CD4-positive, alpha-beta T cell (primary cell): ENCODE data around the gene CCDC12. TPM values are rescaled to one million over a fixed set of nuclear protein-coding genes. Genes with fewer than 3 reads are reported as not detected.

Source experiments
- ATAC-seq: fragments of 200-7000 bp; cut with Tn5 transposase; one replicate; pipeline ENCODE4 v1.10.0; 2022; ENCODE audit warnings: mild to moderate bottlenecking; ENCODE audit not compliant: poor library complexity
- CTCF ChIA-PET: fragments of 350-600 bp; sonication (Branson Sonifier 250); formaldehyde crosslinking; loops from one replicate; lab custom pipeline; 2021; ENCODE audit warnings: antibody characterized with exemption, inconsistent platforms; lab: Charles Lee
- POLR2A ChIA-PET: fragments of 350-600 bp; sonication (Branson Sonifier 250); formaldehyde crosslinking; loops from one replicate; lab custom pipeline; 2021; ENCODE audit warnings: antibody characterized with exemption, inconsistent platforms; lab: Charles Lee
- DNase-seq, 14 experiments: peaks; one replicate each; pipeline ENCODE4 v3.0.0-alpha.2; 2013 to 2020; ENCODE audit warnings: mixed read lengths in 2 of 14
- H3K27ac ChIP-seq, 2 donors: one replicate each; pipeline versions ENCODE4 v1.5.1 to v1.7.0; 2013; ENCODE audit warnings: low read length in 2 of 2, low read depth in 1 of 2, mild to moderate bottlenecking in 1 of 2
- H3K27me3 ChIP-seq, 2 experiments: 1 replicate in 1 of 2; 2 replicates in 1 of 2; pipeline versions ENCODE4 v1.6.1 to v1.7.0; 2013; ENCODE audit warnings: low read length in 2 of 2, control low read depth in 1 of 2, mild to moderate bottlenecking in 1 of 2, moderate library complexity in 1 of 2; ENCODE audit not compliant: insufficient read depth in 2 of 2, control insufficient read depth in 1 of 2
- H3K36me3 ChIP-seq: one replicate; pipeline ENCODE4 v1.6.1; 2013; ENCODE audit warnings: low read length, control low read depth; ENCODE audit not compliant: insufficient read depth
- H3K4me1 ChIP-seq: one replicate; pipeline ENCODE4 v1.6.1; 2013; ENCODE audit warnings: low read length, control low read depth; ENCODE audit not compliant: insufficient read depth
- H3K4me3 ChIP-seq: one replicate; pipeline ENCODE4 v1.5.1; 2013; ENCODE audit warnings: mild to moderate bottlenecking, low read length, moderate library complexity
- H3K9me3 ChIP-seq, 2 experiments: 1 replicate in 1 of 2; 2 replicates in 1 of 2; pipeline versions ENCODE4 v1.6.1 to v1.7.0; 2013; ENCODE audit warnings: low read length in 2 of 2, mild to moderate bottlenecking in 2 of 2, control low read depth in 1 of 2, moderate library complexity in 1 of 2; ENCODE audit not compliant: control insufficient read depth in 1 of 2, insufficient read depth in 1 of 2
- H3K27ac Mint-ChIP-seq: one replicate; pipeline ENCODE4 v1.8.0; 2020; ENCODE audit warnings: mixed read lengths
- H3K27me3 Mint-ChIP-seq: one replicate; pipeline ENCODE4 v1.8.0; 2021; ENCODE audit warnings: mixed read lengths
- H3K36me3 Mint-ChIP-seq: one replicate; pipeline ENCODE4 v1.8.0; 2021; ENCODE audit warnings: low read depth, mixed read lengths
- H3K4me1 Mint-ChIP-seq: one replicate; pipeline ENCODE4 v1.8.0; 2021; ENCODE audit warnings: low read depth, mixed read lengths
- H3K4me3 Mint-ChIP-seq: one replicate; pipeline ENCODE4 v1.8.0; 2020; ENCODE audit warnings: mild to moderate bottlenecking, mixed read lengths
- H3K9me3 Mint-ChIP-seq: one replicate; pipeline ENCODE4 v1.8.0; 2020; ENCODE audit warnings: mixed read lengths
- intact Hi-C, 2 experiments: fragments of 100-400 bp; cut with DNase I in 1 of 2; cut with micrococcal nuclease in 1 of 2; formaldehyde crosslinking; loops; one replicate each; pipeline versions ENCODE4 v1.15.1 to v1.9.0; 2023 to 2025; cut with DNase I, micrococcal nuclease
- total RNA-seq, 174 experiments: library from RNA in 2 of 174; stranded (reverse) in 2 of 174; gene quantifications; one replicate each; pipeline ENCODE4 v1.2.3 and lab custom pipeline; 2021 to 2026
- TF ChIP-seq, protein P1 (sequence below): fragments of 200-600 bp; IDR thresholded peaks from one replicate; pipeline ENCODE4 v1.8.0; 2022; ENCODE audit warnings: antibody characterized with exemption, mild to moderate bottlenecking

Gene CCDC12
- total RNA-seq, 2 experiments from 2014 or later = 57.5 to 59.5 TPM

DNA sequence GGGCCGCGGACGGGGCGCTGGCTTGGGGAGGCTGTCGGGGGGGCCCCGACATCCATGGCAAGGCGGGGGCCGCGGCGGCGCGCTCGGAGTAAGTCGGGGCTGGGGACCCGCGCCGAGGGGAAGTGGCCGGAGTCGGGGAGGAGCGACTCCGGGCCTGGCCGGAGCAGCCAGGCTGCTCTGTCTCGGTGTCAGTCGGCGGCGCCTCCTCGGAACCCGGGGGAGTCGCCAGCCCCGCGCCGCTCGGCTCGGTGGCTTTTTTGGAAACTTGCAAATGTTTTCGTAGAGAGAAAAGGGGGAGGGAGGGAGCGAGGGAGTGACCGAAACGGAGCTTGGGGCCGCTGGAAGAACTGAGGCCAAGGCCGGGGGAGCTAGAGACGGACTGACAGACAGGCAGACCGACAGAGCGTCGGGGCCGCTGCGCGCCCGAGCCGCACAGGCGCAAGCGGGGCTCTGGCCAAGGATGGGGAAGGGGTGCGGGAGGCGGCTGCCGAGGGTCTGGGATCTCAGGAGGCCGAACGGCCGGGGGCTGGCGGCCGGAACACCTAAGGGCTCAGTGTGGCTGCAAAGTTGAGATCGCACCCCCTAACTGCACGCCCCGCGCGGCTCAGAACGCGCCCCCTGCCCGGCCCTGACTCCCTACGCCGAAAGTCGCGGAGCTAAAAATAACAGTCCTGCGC, 94.0 kb downstream of the CCDC12 start:
- Mint-ChIP-seq H3K27me3 (peaks cover 48% of the 10 kb centered on the region), H3K9me3 (no peaks in the 10 kb centered on the region), H3K27ac (no peak overlapping the region), H3K36me3 (no peaks in the 10 kb centered on the region), H3K4me1 (peaks cover 6% of the 10 kb centered on the region), H3K4me3 (peak overlapping the region; percentile 65)
- Histone ChIP-seq H3K4me1 (peaks cover 21% of the 10 kb centered on the region), H3K9me3 (peaks cover 0 to 6% of the 10 kb centered on the region in 2 experiments), H3K36me3 (no peaks in the 10 kb centered on the region), H3K4me3 (peak overlapping the region; percentile 41), H3K27me3 (peaks cover 34% of the 10 kb centered on the region in 2 experiments), H3K27ac (no peak overlapping the region)
- no peak for ATAC-seq
- intact Hi-C loops = no loop called here
- ChIA-PET CTCF (no interaction called here), POLR2A (no interaction called here)
- peak in 1 of 14 experiments; percentile 19 for DNase-seq
- TF ChIP-seq, protein P1, sequence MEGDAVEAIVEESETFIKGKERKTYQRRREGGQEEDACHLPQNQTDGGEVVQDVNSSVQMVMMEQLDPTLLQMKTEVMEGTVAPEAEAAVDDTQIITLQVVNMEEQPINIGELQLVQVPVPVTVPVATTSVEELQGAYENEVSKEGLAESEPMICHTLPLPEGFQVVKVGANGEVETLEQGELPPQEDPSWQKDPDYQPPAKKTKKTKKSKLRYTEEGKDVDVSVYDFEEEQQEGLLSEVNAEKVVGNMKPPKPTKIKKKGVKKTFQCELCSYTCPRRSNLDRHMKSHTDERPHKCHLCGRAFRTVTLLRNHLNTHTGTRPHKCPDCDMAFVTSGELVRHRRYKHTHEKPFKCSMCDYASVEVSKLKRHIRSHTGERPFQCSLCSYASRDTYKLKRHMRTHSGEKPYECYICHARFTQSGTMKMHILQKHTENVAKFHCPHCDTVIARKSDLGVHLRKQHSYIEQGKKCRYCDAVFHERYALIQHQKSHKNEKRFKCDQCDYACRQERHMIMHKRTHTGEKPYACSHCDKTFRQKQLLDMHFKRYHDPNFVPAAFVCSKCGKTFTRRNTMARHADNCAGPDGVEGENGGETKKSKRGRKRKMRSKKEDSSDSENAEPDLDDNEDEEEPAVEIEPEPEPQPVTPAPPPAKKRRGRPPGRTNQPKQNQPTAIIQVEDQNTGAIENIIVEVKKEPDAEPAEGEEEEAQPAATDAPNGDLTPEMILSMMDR = no peak

GRCh38 chr3:46881596-46882376, 94.8 kb downstream of the CCDC12 start:
- H3K27ac ChIP-seq = no peak overlapping the region
- Mint-ChIP-seq H3K9me3 (no peaks in the 10 kb centered on the region), H3K4me1 (peaks cover 6% of the 10 kb centered on the region), H3K4me3 (peak overlapping the region; percentile 77), H3K27me3 (peaks cover 48% of the 10 kb centered on the region), H3K27ac (no peak overlapping the region), H3K36me3 (no peaks in the 10 kb centered on the region)
- POLR2A ChIA-PET = no interaction called here
- H3K27me3 ChIP-seq = peaks cover 34% of the 10 kb centered on the region in 2 experiments
- CTCF ChIA-PET = no interaction called here
- H3K9me3 ChIP-seq = peaks cover 0 to 6% of the 10 kb centered on the region in 2 experiments
- intact Hi-C loops = no loop called here
- peak in 7 of 14 experiments; percentile 5 to 41 (median 12) for DNase-seq
- H3K36me3 ChIP-seq = no peaks in the 10 kb centered on the region
- TF ChIP-seq, protein P1 = no peak
- peak overlapping the region; percentile 28 for H3K4me3 ChIP-seq
- peaks cover 21% of the 10 kb centered on the region for H3K4me1 ChIP-seq
- ATAC-seq = peak; percentile 57

DNA sequence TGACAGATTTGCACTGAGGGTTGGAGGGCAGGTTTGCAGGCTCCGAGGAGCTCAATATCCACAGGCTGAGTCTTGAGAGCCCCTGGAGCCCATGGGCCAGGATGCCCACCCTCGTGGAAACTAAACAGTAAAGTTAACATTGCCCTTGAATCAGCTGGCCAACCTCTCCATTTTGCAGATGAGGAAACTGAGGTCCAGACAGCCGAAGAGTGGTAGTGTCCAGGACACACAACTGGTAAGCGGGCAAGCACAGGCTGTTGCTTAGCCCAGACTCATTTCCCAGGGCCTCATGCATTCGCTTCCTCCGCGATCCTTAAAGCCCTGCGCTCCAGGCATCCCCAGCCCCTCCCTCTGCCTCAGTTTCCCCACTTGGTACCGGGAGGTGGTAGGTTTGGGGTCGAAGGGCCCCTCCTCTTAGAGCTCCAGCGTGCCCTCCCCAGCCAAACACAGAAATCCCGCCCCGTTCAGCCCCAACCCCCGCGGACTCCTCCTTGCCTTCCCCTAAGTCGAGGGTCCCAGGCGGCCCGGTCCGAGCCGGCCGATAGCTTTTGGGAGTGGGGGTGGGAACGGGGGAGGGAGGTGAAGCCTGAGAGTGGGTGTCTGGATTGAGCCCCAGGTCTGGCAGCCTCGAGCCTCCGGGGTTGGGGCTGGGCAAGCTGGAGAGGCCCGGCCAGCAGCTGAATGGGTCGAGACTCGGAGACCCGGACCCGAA, 95.5 kb downstream of the CCDC12 start:
- Histone ChIP-seq H3K4me3 (no peak overlapping the region), H3K36me3 (no peaks in the 10 kb centered on the region), H3K9me3 (peaks cover 0 to 6% of the 10 kb centered on the region in 2 experiments), H3K27ac (no peak overlapping the region), H3K27me3 (peaks cover 34% of the 10 kb centered on the region in 2 experiments), H3K4me1 (peaks cover 21% of the 10 kb centered on the region)
- H3K27me3 Mint-ChIP-seq = peaks cover 48% of the 10 kb centered on the region
- ChIA-PET POLR2A (no interaction called here), CTCF (no interaction called here)
- H3K9me3 Mint-ChIP-seq = no peaks in the 10 kb centered on the region
- TF ChIP-seq, protein P1 = no peak
- H3K36me3 Mint-ChIP-seq = no peaks in the 10 kb centered on the region
- H3K27ac Mint-ChIP-seq = no peak overlapping the region
- H3K4me1 Mint-ChIP-seq = peaks cover 6% of the 10 kb centered on the region
- no peak for ATAC-seq
- intact Hi-C loops = no loop called here
- no peak for DNase-seq
- H3K4me3 Mint-ChIP-seq = peak overlapping the region; percentile 70
